Sigmoid colon (tissue), 7 donors: ENCODE measurements around the gene DOP1B. TPM values are rescaled to one million over a fixed set of nuclear protein-coding genes. Genes with fewer than 3 reads are reported as not detected.
A peak's percentile ranks its signal among the peaks of the same experiment; 100 is the strongest.
"Not testable (repeated sequence)": the region's sequence is repeated elsewhere in the genome, so short reads cannot be mapped to it uniquely, and the experiment has no call there.

Experiments used
- DNase-seq: peaks from one replicate; pipeline ENCODE4 v3.0.0-alpha.2; 2019
- H3K27ac ChIP-seq, 4 donors: fragments of 200-600 bp; sonication (generic); one replicate each; pipeline ENCODE4 v1.5.1; 2016 to 2019; ENCODE audit warnings: mild to moderate bottlenecking in 1 of 4
- H3K27me3 ChIP-seq, 3 donors: fragments of 200-600 bp; sonication (generic); one replicate each; pipeline ENCODE4 v1.5.1; 2019; ENCODE audit warnings: mild to moderate bottlenecking in 1 of 3
- H3K36me3 ChIP-seq, 4 donors: fragments of 200-600 bp; sonication (generic); one replicate each; pipeline ENCODE4 v1.5.1; 2016 to 2019
- H3K4me1 ChIP-seq, 4 donors: fragments of 200-600 bp; sonication (generic); one replicate each; pipeline ENCODE4 v1.5.1; 2017 to 2019
- H3K4me3 ChIP-seq, 4 donors: fragments of 200-600 bp; sonication (generic); one replicate each; pipeline ENCODE4 v1.5.1; 2017 to 2019; ENCODE audit warnings: mild to moderate bottlenecking in 2 of 4, moderate library complexity in 1 of 4
- H3K9me3 ChIP-seq, 4 donors: fragments of 200-600 bp in 3 of 4; sonication (generic) in 3 of 4; one replicate each; pipeline versions ENCODE4 v1.5.1 to v1.6.1; 2013 to 2019
- EP300 ChIP-seq, 4 donors: sonication (generic); formaldehyde crosslinking; IDR thresholded peaks; one replicate each; pipeline ENCODE4 v1.6.1; 2017; ENCODE audit warnings: antibody characterized with exemption in 4 of 4
- POLR2A ChIP-seq, 2 donors: fragments of 450-650 bp; IDR thresholded peaks; one replicate each; pipeline ENCODE4 v1.6.1; 2016; ENCODE audit warnings: antibody characterized with exemption in 2 of 2, mild to moderate bottlenecking in 2 of 2, moderate library complexity in 2 of 2
- POLR2AphosphoS5 ChIP-seq, 4 donors: sonication (generic); formaldehyde crosslinking; IDR thresholded peaks; one replicate each; pipeline ENCODE4 v1.6.1; 2017; ENCODE audit warnings: antibody characterized with exemption in 4 of 4
- WGBS, 2 donors: extraction: QIAGEN DNeasy Blood & Tissue Kit; methylation state at CpG; one replicate each; pipeline ENCODE4 v1.1.7; 2013; 5-methylcytosine and 5-hydroxymethylcytosine counted together
- intact Hi-C: fragments of 100-400 bp; cut with DNase I; formaldehyde crosslinking; loops from one replicate; pipeline ENCODE4 v1.15.1; 2023
- polyA plus RNA-seq, 3 donors: library from polyadenylated mRNA; stranded (reverse); fragments of 200-250 nt; gene quantifications; one replicate each; pipeline ENCODE4 v1.2.3, GENCODE V29; 2013
- total RNA-seq, 4 donors: library from RNA; depleted of rRNA; stranded (reverse); fragments of >200 nt; gene quantifications; one replicate each; pipeline ENCODE4 v1.1.0, GENCODE V29; 2016
- TF ChIP-seq, protein P1 (sequence below), 4 experiments: fragments of 450-650 bp in 3 of 4; fragments of 200-600 bp in 1 of 4; IDR thresholded peaks; one replicate each; pipeline ENCODE4 v1.5.1; 2016 to 2019; ENCODE audit warnings: antibody characterized with exemption in 4 of 4, mild to moderate bottlenecking in 3 of 4, moderate library complexity in 2 of 4
- donor health status: healthy with polysubstance abuse.
- donor health status: Bipolar disorder and iron deficiency.
- donor health status: healthy.

The DOP1B gene
- total and polyA plus RNA-seq, 7 donors: 7.4 to 20.7 (median 12.5) TPM

DNA sequence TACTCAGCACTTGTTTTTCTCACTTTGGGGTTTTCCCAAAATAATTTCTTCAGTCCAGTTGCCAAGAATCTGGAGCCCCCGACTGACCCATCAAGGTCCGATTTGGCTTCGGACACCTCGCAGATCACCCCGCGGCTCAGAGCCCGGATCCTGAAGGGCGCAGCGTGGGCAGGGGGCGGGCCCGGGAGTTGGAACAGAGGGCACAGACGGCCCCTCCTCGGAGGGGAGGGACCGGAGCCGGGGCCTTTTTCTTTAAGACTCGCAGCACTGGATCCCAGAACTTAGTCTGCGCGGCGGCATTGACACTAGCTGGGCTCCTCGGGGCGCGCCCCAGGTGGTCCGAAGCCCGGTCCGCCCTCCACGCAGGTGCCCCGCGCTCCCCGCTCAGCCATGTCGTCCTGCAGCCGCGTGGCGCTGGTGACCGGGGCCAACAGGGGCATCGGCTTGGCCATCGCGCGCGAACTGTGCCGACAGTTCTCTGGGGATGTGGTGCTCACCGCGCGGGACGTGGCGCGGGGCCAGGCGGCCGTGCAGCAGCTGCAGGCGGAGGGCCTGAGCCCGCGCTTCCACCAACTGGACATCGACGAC lies 21.7 kb upstream of the DOP1B start, which contains the start of gene CBR3:
TSS of gene CBR3 (plus strand) at position 277 of the 588 bp plus-strand sequence. CDS start at position 391, 114 bp downstream.
- peak within 1 kb of the TSS; percentile 56 to 72 (median 62) for H3K4me3 ChIP-seq
- H3K4me1 ChIP-seq: peaks cover 0 to 22% (median 19%) of the 10 kb centered on the region in 4 donors
- DNase-seq: peak; percentile 83
- intact Hi-C loops: loop anchor here (5.0 kb wide), 2 partner anchors 197 to 252 kb away; partner anchors contain the start of gene CHAF1B
- H3K27me3 ChIP-seq: no peaks in the 10 kb centered on the region
- H3K27ac ChIP-seq: peak within 1 kb of the TSS; percentile 87 to 95 (median 90)
- WGBS, 2 donors: 0 to 1% methylated on average over 53 of the region's 53 CpGs
- H3K9me3 ChIP-seq: no peaks in the 10 kb centered on the region
- no peak for TF ChIP-seq EP300 (IDR thresholded peaks at IDR 0.05)
- TF ChIP-seq POLR2AphosphoS5 (IDR thresholded peaks at IDR 0.05): peak in 2 of 4 donors; percentile 30 to 54
- no peaks in the 10 kb centered on the region for H3K36me3 ChIP-seq

DNA sequence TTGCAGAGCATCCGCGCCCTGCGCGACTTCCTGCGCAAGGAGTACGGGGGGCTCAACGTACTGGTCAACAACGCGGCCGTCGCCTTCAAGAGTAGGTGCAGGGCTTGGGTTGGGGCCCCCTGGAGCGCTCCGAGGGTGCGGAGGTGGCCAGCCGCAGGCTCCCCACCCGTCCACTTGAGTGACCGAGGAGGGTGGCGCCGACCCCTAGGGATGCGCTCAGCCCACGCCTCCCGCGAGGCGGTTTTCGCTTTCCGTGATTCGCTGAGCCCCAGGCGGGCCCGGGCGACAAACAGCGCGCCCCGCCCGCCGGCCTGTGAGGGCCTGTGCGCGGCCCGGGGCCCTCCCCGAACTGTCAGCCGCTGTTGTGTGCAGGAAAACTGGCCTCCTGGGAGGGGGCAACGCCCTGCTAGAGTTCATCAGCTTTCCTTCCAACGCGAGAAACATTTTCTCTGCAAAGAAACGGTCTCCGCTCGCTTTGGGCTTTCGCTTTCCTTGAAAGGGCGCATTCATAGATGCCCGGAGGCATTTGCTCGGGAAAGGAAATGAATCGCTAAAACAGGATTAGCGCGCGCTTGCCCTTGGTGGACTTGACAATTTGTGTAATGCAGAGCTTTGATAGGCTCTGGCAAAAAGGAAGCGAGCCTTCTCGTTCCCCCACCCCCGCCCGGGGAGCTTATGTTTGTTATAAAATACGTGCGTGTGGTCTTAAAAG lies 21.1 kb upstream of the DOP1B start:
- peak; percentile 37 to 62 for TF ChIP-seq POLR2A (IDR thresholded peaks at IDR 0.05)
- TF ChIP-seq, protein P1, sequence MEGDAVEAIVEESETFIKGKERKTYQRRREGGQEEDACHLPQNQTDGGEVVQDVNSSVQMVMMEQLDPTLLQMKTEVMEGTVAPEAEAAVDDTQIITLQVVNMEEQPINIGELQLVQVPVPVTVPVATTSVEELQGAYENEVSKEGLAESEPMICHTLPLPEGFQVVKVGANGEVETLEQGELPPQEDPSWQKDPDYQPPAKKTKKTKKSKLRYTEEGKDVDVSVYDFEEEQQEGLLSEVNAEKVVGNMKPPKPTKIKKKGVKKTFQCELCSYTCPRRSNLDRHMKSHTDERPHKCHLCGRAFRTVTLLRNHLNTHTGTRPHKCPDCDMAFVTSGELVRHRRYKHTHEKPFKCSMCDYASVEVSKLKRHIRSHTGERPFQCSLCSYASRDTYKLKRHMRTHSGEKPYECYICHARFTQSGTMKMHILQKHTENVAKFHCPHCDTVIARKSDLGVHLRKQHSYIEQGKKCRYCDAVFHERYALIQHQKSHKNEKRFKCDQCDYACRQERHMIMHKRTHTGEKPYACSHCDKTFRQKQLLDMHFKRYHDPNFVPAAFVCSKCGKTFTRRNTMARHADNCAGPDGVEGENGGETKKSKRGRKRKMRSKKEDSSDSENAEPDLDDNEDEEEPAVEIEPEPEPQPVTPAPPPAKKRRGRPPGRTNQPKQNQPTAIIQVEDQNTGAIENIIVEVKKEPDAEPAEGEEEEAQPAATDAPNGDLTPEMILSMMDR (IDR thresholded peaks at IDR 0.05): no peak
- TF ChIP-seq POLR2AphosphoS5 (IDR thresholded peaks at IDR 0.05): peak; percentile 69 to 92 (median 86)
- TF ChIP-seq EP300 (IDR thresholded peaks at IDR 0.05): no peak
- Histone ChIP-seq H3K27me3 (no peaks in the 10 kb centered on the region), H3K27ac (peak overlapping the region; percentile 87 to 95 (median 90)), H3K4me1 (peaks cover 0 to 22% (median 18%) of the 10 kb centered on the region in 4 donors), H3K9me3 (no peaks in the 10 kb centered on the region), H3K4me3 (peak overlapping the region; percentile 56 to 72 (median 62)), H3K36me3 (peaks cover 0 to 4% (median 0%) of the 10 kb centered on the region in 4 donors)
- DNase-seq: peak; percentile 88
- 0% methylated on average over 60 of the region's 60 CpGs for WGBS, 2 donors
- intact Hi-C loops: loop anchor here (5.0 kb wide), 2 partner anchors 197 to 252 kb away; partner anchors contain the start of gene CHAF1B

DNA sequence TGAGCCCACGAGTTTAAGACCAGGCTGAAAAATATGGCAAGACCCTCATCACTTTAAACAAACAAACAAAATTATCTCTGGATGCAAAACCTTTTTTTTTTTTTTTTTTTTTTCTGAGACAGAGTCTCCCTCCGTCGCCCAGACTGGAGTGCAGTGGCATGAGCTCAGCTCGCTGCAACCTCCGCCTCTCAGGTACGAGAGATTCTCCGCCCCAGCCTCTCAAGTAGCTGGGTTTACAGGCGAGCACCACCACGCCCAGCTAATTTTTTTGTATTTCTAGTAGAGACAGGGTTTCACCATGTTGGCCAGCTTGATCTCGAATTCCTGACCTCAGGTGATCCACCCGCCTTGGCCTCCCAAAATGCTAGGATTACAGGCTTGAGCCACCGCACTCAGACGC lies 16.8 kb upstream of the DOP1B start:
- H3K4me3 ChIP-seq, H3K36me3 ChIP-seq, H3K27me3 ChIP-seq, H3K9me3 ChIP-seq, H3K27ac ChIP-seq: not testable (repeated sequence)
- intact Hi-C loops: loop anchor here (5.0 kb wide), 4 partner anchors 73 to 248 kb away; partner anchors contain the start of gene CHAF1B
- H3K4me1 ChIP-seq: peaks cover 0 to 11% (median 6%) of the 10 kb centered on the region in 4 donors
- 88 to 95% methylated on average over 13 of the region's 13 CpGs for WGBS, 2 donors
- DNase-seq: peak; percentile 53

DNA sequence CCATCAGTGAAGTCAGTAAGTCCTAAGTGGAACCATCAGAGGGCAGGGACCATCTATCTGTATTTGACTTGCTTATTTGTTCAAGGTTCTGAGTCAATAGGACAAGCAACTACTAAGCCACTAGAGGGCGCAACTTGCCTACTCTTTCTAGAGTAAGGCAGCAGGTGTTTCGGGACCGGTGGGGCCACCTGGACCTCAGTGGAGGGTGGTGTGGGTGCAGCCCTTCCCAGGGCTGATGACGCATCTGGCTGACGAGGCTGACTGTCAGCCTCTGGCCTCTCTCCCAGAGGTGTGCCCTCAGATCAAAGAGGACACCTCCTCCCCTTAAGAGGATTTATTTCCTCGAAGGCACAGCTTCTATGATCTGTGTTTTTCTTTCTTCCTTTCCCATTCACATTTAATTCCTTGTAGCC lies 15.1 kb upstream of the DOP1B start:
- intact Hi-C loops: loop anchor here (5.0 kb wide), 2 partner anchors 71 to 121 kb away; no protein-coding TSS in a partner anchor
- Histone ChIP-seq H3K4me3 (no peak overlapping the region), H3K9me3 (no peaks in the 10 kb centered on the region), H3K4me1 (peaks cover 0 to 3% (median under 1%) of the 10 kb centered on the region in 4 donors), H3K27ac (no peak overlapping the region), H3K36me3 (peaks cover 0 to 4% (median 0%) of the 10 kb centered on the region in 4 donors), H3K27me3 (no peaks in the 10 kb centered on the region)
- DNase-seq: peak; percentile 88
- WGBS, 2 donors: 3 to 10% methylated on average over 6 of the region's 6 CpGs
- TF ChIP-seq POLR2AphosphoS5 (IDR thresholded peaks at IDR 0.05) (no peak), POLR2A (IDR thresholded peaks at IDR 0.05) (peak in 1 of 2 donors; percentile 16)
- TF ChIP-seq, protein P1 (IDR thresholded peaks at IDR 0.05): peak; percentile 57 to 85 (median 78)

DNA sequence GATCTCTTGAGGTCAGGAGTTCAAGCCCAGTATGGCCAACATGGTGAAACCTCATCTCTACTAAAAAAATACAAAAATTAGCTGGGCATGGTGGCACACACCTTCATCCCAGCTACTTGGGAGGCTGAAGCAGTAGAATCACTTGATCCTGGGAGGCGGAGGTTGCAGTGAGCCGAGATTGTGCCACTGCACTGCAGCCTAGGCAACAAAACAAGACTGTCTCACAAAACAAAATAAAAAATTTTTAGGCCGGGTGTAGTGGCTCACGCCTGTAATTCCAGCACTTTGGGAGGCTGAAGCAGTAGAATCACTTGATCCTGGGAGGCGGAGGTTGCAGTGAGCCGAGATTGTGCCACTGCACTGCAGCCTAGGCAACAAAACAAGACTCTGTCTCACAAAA lies 12.4 kb upstream of the DOP1B start:
- not testable (repeated sequence) for H3K27ac ChIP-seq, DNase-seq, H3K36me3 ChIP-seq, H3K4me1 ChIP-seq, H3K27me3 ChIP-seq, H3K9me3 ChIP-seq, H3K4me3 ChIP-seq
- WGBS, 2 donors: 82 to 89% methylated on average over 5 of the region's 6 CpGs
- intact Hi-C loops: loop anchor here (5.0 kb wide), 2 partner anchors 68 to 118 kb away; no protein-coding TSS in a partner anchor

DNA sequence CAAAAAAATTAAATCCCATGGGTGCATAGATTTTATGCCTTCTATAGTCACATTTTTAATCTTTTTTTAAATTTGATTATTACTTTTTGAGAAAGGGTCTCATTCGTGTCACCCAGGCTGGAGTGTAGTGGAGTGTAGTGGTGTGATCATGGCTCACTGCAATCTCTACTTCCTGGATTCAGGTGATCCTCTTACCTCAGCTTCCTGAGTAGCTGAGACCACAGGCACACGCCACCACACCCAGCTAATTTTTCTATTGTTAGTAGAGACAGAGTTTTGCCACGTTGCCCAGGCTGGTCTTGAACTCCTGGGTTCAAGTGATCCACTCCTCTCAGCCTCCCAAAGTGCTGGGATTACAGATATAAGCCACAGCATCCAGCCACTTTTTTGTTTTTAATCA lies 11.4 kb upstream of the DOP1B start:
- 47 to 58% methylated on average over 3 of the region's 3 CpGs for whole genome bisulfite sequencing, 2 donors
- peaks cover 0 to 9% (median 5%) of the 10 kb centered on the region in 4 donors for H3K4me1 ChIP-seq
- no peaks in the 10 kb centered on the region for H3K27me3 ChIP-seq
- H3K27ac ChIP-seq: no peak overlapping the region
- peaks cover 0 to under 1% (median 0%) of the 10 kb centered on the region in 4 donors for H3K36me3 ChIP-seq
- no peak overlapping the region for H3K4me3 ChIP-seq
- no peak for TF ChIP-seq POLR2AphosphoS5 (IDR thresholded peaks at IDR 0.05)
- no peak for TF ChIP-seq EP300 (IDR thresholded peaks at IDR 0.05)
- TF ChIP-seq, protein P1 (IDR thresholded peaks at IDR 0.05): no peak
- no peak for TF ChIP-seq POLR2A (IDR thresholded peaks at IDR 0.05)
- H3K9me3 ChIP-seq: no peaks in the 10 kb centered on the region
- DNase-seq: no peak
- intact Hi-C loops: no loop called here
